CD4-positive, alpha-beta T cell (primary cell): ENCODE measurements around the gene GPR3. TPM values are rescaled to one million over a fixed set of nuclear protein-coding genes. Genes with fewer than 3 reads are reported as not detected.
A peak's percentile ranks its signal among the peaks of the same experiment; 100 is the strongest.

Source experiments
- ATAC-seq: fragments of 200-7000 bp; cut with Tn5 transposase; one replicate; pipeline ENCODE4 v1.10.0; 2022; ENCODE audit warnings: mild to moderate bottlenecking; ENCODE audit not compliant: poor library complexity
- CTCF ChIA-PET: fragments of 350-600 bp; sonication (Branson Sonifier 250); formaldehyde crosslinking; loops from one replicate; lab custom pipeline; 2021; ENCODE audit warnings: antibody characterized with exemption, inconsistent platforms; lab: Charles Lee
- POLR2A ChIA-PET: fragments of 350-600 bp; sonication (Branson Sonifier 250); formaldehyde crosslinking; loops from one replicate; lab custom pipeline; 2021; ENCODE audit warnings: antibody characterized with exemption, inconsistent platforms; lab: Charles Lee
- DNase-seq, 14 experiments: peaks; one replicate each; pipeline ENCODE4 v3.0.0-alpha.2; 2013 to 2020; ENCODE audit warnings: mixed read lengths in 2 of 14
- H3K27ac ChIP-seq, 2 donors: one replicate each; pipeline versions ENCODE4 v1.5.1 to v1.7.0; 2013; ENCODE audit warnings: low read length in 2 of 2, low read depth in 1 of 2, mild to moderate bottlenecking in 1 of 2
- H3K27me3 ChIP-seq, 2 experiments: 1 replicate in 1 of 2; 2 replicates in 1 of 2; pipeline versions ENCODE4 v1.6.1 to v1.7.0; 2013; ENCODE audit warnings: low read length in 2 of 2, control low read depth in 1 of 2, mild to moderate bottlenecking in 1 of 2, moderate library complexity in 1 of 2; ENCODE audit not compliant: insufficient read depth in 2 of 2, control insufficient read depth in 1 of 2
- H3K36me3 ChIP-seq: one replicate; pipeline ENCODE4 v1.6.1; 2013; ENCODE audit warnings: low read length, control low read depth; ENCODE audit not compliant: insufficient read depth
- H3K4me1 ChIP-seq: one replicate; pipeline ENCODE4 v1.6.1; 2013; ENCODE audit warnings: low read length, control low read depth; ENCODE audit not compliant: insufficient read depth
- H3K4me3 ChIP-seq: one replicate; pipeline ENCODE4 v1.5.1; 2013; ENCODE audit warnings: mild to moderate bottlenecking, low read length, moderate library complexity
- H3K9me3 ChIP-seq, 2 experiments: 1 replicate in 1 of 2; 2 replicates in 1 of 2; pipeline versions ENCODE4 v1.6.1 to v1.7.0; 2013; ENCODE audit warnings: low read length in 2 of 2, mild to moderate bottlenecking in 2 of 2, control low read depth in 1 of 2, moderate library complexity in 1 of 2; ENCODE audit not compliant: control insufficient read depth in 1 of 2, insufficient read depth in 1 of 2
- H3K27ac Mint-ChIP-seq: one replicate; pipeline ENCODE4 v1.8.0; 2020; ENCODE audit warnings: mixed read lengths
- H3K27me3 Mint-ChIP-seq: one replicate; pipeline ENCODE4 v1.8.0; 2021; ENCODE audit warnings: mixed read lengths
- H3K36me3 Mint-ChIP-seq: one replicate; pipeline ENCODE4 v1.8.0; 2021; ENCODE audit warnings: low read depth, mixed read lengths
- H3K4me1 Mint-ChIP-seq: one replicate; pipeline ENCODE4 v1.8.0; 2021; ENCODE audit warnings: low read depth, mixed read lengths
- H3K4me3 Mint-ChIP-seq: one replicate; pipeline ENCODE4 v1.8.0; 2020; ENCODE audit warnings: mild to moderate bottlenecking, mixed read lengths
- H3K9me3 Mint-ChIP-seq: one replicate; pipeline ENCODE4 v1.8.0; 2020; ENCODE audit warnings: mixed read lengths
- CTCF ChIP-seq: fragments of 200-600 bp; IDR thresholded peaks from one replicate; pipeline ENCODE4 v1.8.0; 2022; ENCODE audit warnings: antibody characterized with exemption, mild to moderate bottlenecking
- intact Hi-C, 2 experiments: fragments of 100-400 bp; cut with DNase I in 1 of 2; cut with micrococcal nuclease in 1 of 2; formaldehyde crosslinking; loops; one replicate each; pipeline versions ENCODE4 v1.15.1 to v1.9.0; 2023 to 2025; cut with DNase I, micrococcal nuclease
- total RNA-seq, 174 experiments: library from RNA in 2 of 174; stranded (reverse) in 2 of 174; gene quantifications; one replicate each; pipeline ENCODE4 v1.2.3 and lab custom pipeline; 2021 to 2026

Gene GPR3
- total RNA-seq, 2 experiments from 2014 or later: 0.14 to 0.19 TPM

- no peak overlapping the region for H3K27ac ChIP-seq
- Mint-ChIP-seq H3K4me3 (no peak overlapping the region), H3K4me1 (peaks cover 16% of the 10 kb centered on the region), H3K27ac (no peak overlapping the region), H3K27me3 (no peaks in the 10 kb centered on the region), H3K9me3 (no peaks in the 10 kb centered on the region), H3K36me3 (peaks cover 33% of the 10 kb centered on the region)
- H3K27me3 ChIP-seq: no peaks in the 10 kb centered on the region
- ChIA-PET CTCF (interaction anchor here (1.3 kb wide), 1 partner anchor 7 kb away, joined by 4 read pairs; no protein-coding TSS in a partner anchor), POLR2A (interaction anchor here (1.2 to 1.4 kb wide), 4 partner anchors 7 to 17 kb away, joined by 3 to 13 read pairs (median 6); partner anchors contain the start of gene SYTL1)
- intact Hi-C loops: loop anchor here (1.0 to 10.0 kb wide), 2 partner anchors 9 to 1205 kb away; partner anchors contain the start of gene TRNAU1AP (in 1 of the 2)
- no peak for TF ChIP-seq CTCF
- peaks cover 55% of the 10 kb centered on the region for H3K36me3 ChIP-seq
- DNase-seq (peak in 4 of 14 experiments; percentile 11 to 28 (median 26)), ATAC-seq (peak; percentile 75)
- peak overlapping the region; percentile 51 for H3K4me3 ChIP-seq
- peaks cover 27% of the 10 kb centered on the region for H3K4me1 ChIP-seq
- no peaks in the 10 kb centered on the region for H3K9me3 ChIP-seq
Measured at GRCh38 chr1:27349784-27350662, 42.4 kb upstream of the GPR3 start.

DNA sequence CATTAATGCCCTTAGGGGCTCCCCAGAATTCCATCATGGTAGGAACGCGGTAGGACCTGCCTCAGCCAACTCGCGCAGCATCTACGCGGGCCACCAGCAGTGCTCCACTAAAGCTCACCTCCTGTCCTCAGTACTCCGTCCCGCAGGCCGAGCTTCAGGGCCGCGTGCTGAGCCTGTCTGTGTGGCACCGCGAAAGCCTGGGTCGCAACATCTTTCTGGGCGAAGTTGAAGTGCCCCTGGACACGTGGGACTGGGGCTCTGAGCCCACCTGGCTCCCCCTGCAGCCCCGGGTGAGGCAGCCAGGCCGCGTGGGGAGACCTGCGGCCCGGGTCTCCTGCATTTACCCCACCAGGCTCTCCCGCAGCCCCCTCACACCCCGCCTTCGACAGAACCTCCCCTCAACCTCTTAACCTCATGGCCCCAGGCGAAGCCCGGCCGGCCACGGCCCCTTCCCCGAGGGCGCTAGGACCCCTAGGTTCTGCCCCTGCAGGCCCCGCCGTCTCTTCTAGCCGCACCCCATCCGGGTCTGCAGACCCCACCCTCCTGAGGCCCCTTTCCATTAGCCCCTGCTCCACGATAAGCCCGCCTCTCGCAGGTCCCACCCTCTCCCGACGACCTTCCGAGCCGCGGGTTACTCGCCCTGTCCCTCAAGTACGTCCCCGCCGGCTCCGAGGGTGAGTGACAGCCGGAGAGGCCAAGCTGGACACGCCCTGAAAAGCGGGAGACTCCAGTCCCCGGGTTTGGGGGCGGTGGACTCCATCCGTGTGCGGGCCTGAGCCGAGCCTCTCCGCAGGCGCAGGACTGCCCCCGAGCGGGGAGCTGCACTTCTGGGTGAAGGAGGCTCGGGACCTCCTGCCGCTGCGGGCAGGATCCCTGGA, 41.5 kb upstream of the GPR3 start:
- Histone ChIP-seq H3K4me3 (no peak overlapping the region), H3K36me3 (peaks cover 49% of the 10 kb centered on the region), H3K27me3 (no peaks in the 10 kb centered on the region), H3K4me1 (peaks cover 28% of the 10 kb centered on the region), H3K27ac (no peak overlapping the region), H3K9me3 (no peaks in the 10 kb centered on the region)
- Mint-ChIP-seq H3K9me3 (no peaks in the 10 kb centered on the region), H3K4me1 (peaks cover 18% of the 10 kb centered on the region), H3K4me3 (no peak overlapping the region), H3K36me3 (peaks cover 28% of the 10 kb centered on the region), H3K27ac (no peak overlapping the region), H3K27me3 (no peaks in the 10 kb centered on the region)
- DNase-seq (peak in 1 of 14 experiments; percentile 16), ATAC-seq (no peak)
- TF ChIP-seq CTCF: no peak
- CTCF ChIA-PET: interaction anchor here (1.3 kb wide), 1 partner anchor 15 kb away, joined by 3 read pairs; the partner anchor contains the start of gene MAP3K6
- intact Hi-C loops: no loop called here
- POLR2A ChIA-PET: interaction anchor here (1.1 kb wide), 1 partner anchor 10 kb away, joined by 3 read pairs; no protein-coding TSS in a partner anchor

DNA sequence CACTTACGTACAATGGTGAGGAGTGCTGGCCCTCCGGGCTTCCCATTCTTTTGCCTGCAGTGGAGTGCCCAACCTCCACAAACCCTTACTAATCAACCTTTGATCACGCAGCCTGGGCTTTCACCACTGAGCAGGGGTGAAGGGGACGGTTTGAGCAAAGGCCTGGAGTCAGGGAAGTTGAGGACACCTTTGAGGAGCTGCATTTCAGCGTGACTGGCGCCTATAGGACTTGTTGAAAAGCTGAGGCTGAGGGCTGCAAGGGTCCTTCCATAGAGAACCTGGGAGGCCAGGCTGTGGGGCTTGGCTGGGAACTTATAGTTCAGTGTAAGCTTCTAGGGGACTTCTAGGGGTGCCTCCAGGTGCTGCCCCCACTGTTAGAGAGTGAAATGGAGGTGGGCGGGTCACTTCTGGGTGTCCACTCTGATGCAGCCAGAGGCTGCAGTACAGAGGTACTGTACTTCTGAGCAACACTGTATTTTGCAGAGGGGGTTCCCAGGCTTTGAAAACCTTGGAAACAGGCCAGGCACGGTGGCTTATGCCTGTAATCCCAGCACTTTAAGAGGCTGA, 40.8 kb upstream of the GPR3 start:
- peaks cover 42% of the 10 kb centered on the region for H3K36me3 ChIP-seq

More for the DNA sequence above, 40.8 kb upstream of the GPR3 start:
- Mint-ChIP-seq H3K27ac (no peak overlapping the region), H3K9me3 (no peaks in the 10 kb centered on the region), H3K36me3 (peaks cover 20% of the 10 kb centered on the region), H3K27me3 (no peaks in the 10 kb centered on the region), H3K4me1 (peaks cover 15% of the 10 kb centered on the region), H3K4me3 (peak overlapping the region; percentile 25)
- ATAC-seq (no peak), DNase-seq (no peak)
- no peak for TF ChIP-seq CTCF
- Histone ChIP-seq H3K27me3 (no peaks in the 10 kb centered on the region), H3K9me3 (no peaks in the 10 kb centered on the region), H3K4me3 (no peak overlapping the region), H3K27ac (no peak overlapping the region), H3K4me1 (peaks cover 29% of the 10 kb centered on the region)
- intact Hi-C loops: no loop called here
- ChIA-PET CTCF (interaction anchor here (1.3 kb wide), 1 partner anchor 15 kb away, joined by 3 read pairs; the partner anchor contains the start of gene MAP3K6), POLR2A (interaction anchor here (1.1 kb wide), 1 partner anchor 11 kb away, joined by 3 read pairs; no protein-coding TSS in a partner anchor)
